Chondrocyte (in vitro differentiated cells): ENCODE results near the gene SLC4A1AP. TPM values are rescaled to one million over a fixed set of nuclear protein-coding genes. Genes with fewer than 3 reads are reported as not detected.

ENCODE experiments used
- DNase-seq: peaks from one replicate; pipeline ENCODE4 v3.0.0; 2021; ENCODE audit warnings: mixed read lengths, low spot score
- H3K27ac Mint-ChIP-seq: one replicate; pipeline ENCODE4 v1.8.0; 2021; ENCODE audit warnings: mild to moderate bottlenecking, moderate library complexity, mixed read lengths; ENCODE audit not compliant: unreplicated experiment
- H3K27me3 Mint-ChIP-seq: 2 replicates; pipeline ENCODE4 v1.8.0; 2021; ENCODE audit warnings: low read depth, mixed read lengths
- H3K36me3 Mint-ChIP-seq: 2 replicates; pipeline ENCODE4 v1.8.0; 2021; ENCODE audit warnings: low read depth, mixed read lengths
- H3K4me1 Mint-ChIP-seq: 2 replicates; pipeline ENCODE4 v1.8.0; 2021; ENCODE audit warnings: low read depth, mild to moderate bottlenecking, mixed read lengths
- H3K4me3 Mint-ChIP-seq: one replicate; pipeline ENCODE4 v1.8.0; 2021; ENCODE audit warnings: mild to moderate bottlenecking, moderate library complexity, mixed read lengths; ENCODE audit not compliant: unreplicated experiment
- H3K9me3 Mint-ChIP-seq: 2 replicates; pipeline ENCODE4 v1.8.0; 2021; ENCODE audit warnings: low read depth, mixed read lengths
- CTCF ChIP-seq: fragments of 200-600 bp; sonication (generic); IDR thresholded peaks from 2 replicates; pipeline ENCODE4 v1.5.0; 2021; ENCODE audit warnings: antibody characterized with exemption, mild to moderate bottlenecking, moderate library complexity
- total RNA-seq: library from RNA; stranded (reverse); gene quantifications from 3 replicates; pipeline ENCODE4 v1.2.1, GENCODE V29; 2021

SLC4A1AP gene
- total RNA-seq, 1 donor from 2014 or later: 18.8 TPM

- no peak for DNase-seq
- TF ChIP-seq CTCF: no peak
- H3K4me3 Mint-ChIP-seq: peak overlapping the region; percentile 34
- H3K36me3 Mint-ChIP-seq: no peaks in the 10 kb centered on the region
- peaks cover 40% of the 10 kb centered on the region for H3K4me1 Mint-ChIP-seq
- no peaks in the 10 kb centered on the region for H3K9me3 Mint-ChIP-seq
- no peaks in the 10 kb centered on the region for H3K27me3 Mint-ChIP-seq
- H3K27ac Mint-ChIP-seq: peak overlapping the region; percentile 15
Measured at GRCh38 chr2:27716301-27717069, 52.8 kb downstream of the SLC4A1AP start.

GRCh38 chr2:27717070-27717795, 53.5 kb downstream of the SLC4A1AP start:
- no peak for DNase-seq
- H3K27ac Mint-ChIP-seq: peak overlapping the region; percentile 15
- H3K36me3 Mint-ChIP-seq: no peaks in the 10 kb centered on the region
- no peaks in the 10 kb centered on the region for H3K27me3 Mint-ChIP-seq
- H3K4me3 Mint-ChIP-seq: peak overlapping the region; percentile 34
- peaks cover 46% of the 10 kb centered on the region for H3K4me1 Mint-ChIP-seq
- H3K9me3 Mint-ChIP-seq: no peaks in the 10 kb centered on the region
- no peak for TF ChIP-seq CTCF

- Mint-ChIP-seq H3K4me1 (peaks cover 59% of the 10 kb centered on the region), H3K27ac (peak overlapping the region; percentile 47), H3K36me3 (no peaks in the 10 kb centered on the region), H3K4me3 (no peak overlapping the region), H3K27me3 (no peaks in the 10 kb centered on the region), H3K9me3 (no peaks in the 10 kb centered on the region)
- DNase-seq: no peak
- TF ChIP-seq CTCF: no peak
Measured at GRCh38 chr2:27720004-27720551, 56.4 kb downstream of the SLC4A1AP start.

GRCh38 chr2:27721335-27721734, 57.6 kb downstream of the SLC4A1AP start:
- H3K36me3 Mint-ChIP-seq: no peaks in the 10 kb centered on the region
- no peak for DNase-seq
- no peak for TF ChIP-seq CTCF
- H3K4me1 Mint-ChIP-seq: peaks cover 63% of the 10 kb centered on the region
- H3K27me3 Mint-ChIP-seq: no peaks in the 10 kb centered on the region
- no peak overlapping the region for H3K4me3 Mint-ChIP-seq
- no peaks in the 10 kb centered on the region for H3K9me3 Mint-ChIP-seq
- H3K27ac Mint-ChIP-seq: peak overlapping the region; percentile 75

GRCh38 chr2:27721884-27722485, 58.3 kb downstream of the SLC4A1AP start:
- peak overlapping the region; percentile 74 for H3K27ac Mint-ChIP-seq
- no peaks in the 10 kb centered on the region for H3K27me3 Mint-ChIP-seq
- no peaks in the 10 kb centered on the region for H3K36me3 Mint-ChIP-seq
- no peak for DNase-seq
- peaks cover 57% of the 10 kb centered on the region for H3K4me1 Mint-ChIP-seq
- H3K9me3 Mint-ChIP-seq: no peaks in the 10 kb centered on the region
- no peak overlapping the region for H3K4me3 Mint-ChIP-seq
- no peak for TF ChIP-seq CTCF
